ENCODE results near the gene SLC66A2.
"Not testable (repeated sequence)": the region's sequence is repeated elsewhere in the genome, so short reads cannot be mapped to it uniquely, and the experiment has no call there.

The SLC66A2 gene

DNA sequence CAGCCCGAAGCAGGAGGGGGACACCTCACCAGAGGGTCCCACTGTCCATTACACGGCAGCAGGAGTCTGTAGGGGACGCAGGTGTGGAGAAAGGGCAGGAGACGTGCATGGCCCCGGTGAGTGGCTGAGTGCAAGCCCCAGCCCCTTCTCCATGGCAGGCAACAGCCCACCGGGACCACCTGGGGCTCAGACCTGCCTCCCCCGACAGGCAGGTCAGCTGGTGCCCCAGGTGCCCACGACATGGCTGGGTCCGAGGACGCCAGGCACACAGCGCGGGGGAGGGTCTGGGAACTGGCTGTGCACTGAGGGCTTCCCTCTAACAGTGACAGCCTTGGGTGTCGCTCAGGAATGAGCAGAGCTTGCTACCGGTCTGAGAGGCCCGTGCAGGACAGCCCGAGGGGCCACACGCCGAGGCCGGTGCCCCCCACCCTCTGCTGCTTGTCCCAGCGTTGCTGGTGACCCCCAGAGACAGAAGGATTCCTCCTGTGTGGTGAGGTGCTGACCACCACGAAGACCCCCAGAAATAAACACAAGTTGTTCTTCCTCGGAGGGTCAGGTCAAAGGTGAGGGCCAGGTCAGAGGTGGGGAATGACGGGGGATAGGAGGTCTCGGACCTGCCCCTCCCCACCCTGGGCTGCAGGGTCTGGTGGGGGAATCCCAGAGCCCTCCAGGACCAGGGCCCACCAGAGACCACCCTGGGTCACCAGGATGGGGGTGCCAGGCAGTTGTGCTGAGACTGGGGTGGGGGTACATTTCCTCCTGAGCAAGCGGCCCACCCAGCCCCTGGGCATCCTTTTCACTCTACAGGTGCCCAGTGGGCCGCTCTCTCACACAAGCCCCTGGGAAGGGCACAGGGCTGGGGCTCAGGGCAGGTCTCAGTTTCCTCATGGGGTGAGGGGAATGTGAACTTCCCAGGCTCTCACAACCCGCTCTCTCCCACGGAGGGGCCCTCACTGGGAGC, 50.6 kb downstream of the SLC66A2 start:
- DNase-seq: no peak

- DNase-seq: no peak
These were observed 51.6 kb downstream of the SLC66A2 start for GRCh38 chr18:79899609-79900445.

- no peak for DNase-seq
These were observed 52.4 kb downstream of the SLC66A2 start for GRCh38 chr18:79898952-79899608.

GRCh38 chr18:79897940-79898625, 53.4 kb downstream of the SLC66A2 start:
- DNase-seq: no peak

DNA sequence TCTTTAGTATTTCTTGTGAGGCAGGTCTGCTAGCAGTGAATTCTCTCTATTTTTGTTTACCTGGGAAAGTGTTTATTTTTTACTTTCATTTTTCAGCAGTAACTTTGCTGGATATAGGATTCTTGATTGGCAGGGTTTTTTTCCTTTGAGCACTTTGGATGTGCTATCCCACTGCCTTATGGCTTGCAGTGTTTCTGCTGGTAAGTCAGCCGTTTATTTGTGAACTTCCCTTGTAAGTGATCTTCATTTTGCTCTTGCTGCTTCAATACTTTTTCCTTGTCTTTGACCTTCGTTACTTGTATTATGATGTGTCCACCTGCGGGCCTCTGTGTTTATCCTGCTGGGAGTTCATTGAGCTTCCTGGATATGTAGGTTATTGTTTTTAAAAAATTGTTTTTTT, 54.7 kb downstream of the SLC66A2 start:
- no peak for DNase-seq

- DNase-seq: no peak
These were observed 60.8 kb downstream of the SLC66A2 start for GRCh38 chr18:79890674-79891073.

- DNase-seq: no peak
These were observed 61.9 kb downstream of the SLC66A2 start for GRCh38 chr18:79889569-79889968.

- no peak for DNase-seq
These were observed 63.4 kb downstream of the SLC66A2 start for GRCh38 chr18:79888016-79888415.

GRCh38 chr18:79887181-79888000, 64.1 kb downstream of the SLC66A2 start:
- DNase-seq: no peak

- no peak for DNase-seq
These were observed 66.3 kb downstream of the SLC66A2 start for GRCh38 chr18:79884963-79885728.

DNA sequence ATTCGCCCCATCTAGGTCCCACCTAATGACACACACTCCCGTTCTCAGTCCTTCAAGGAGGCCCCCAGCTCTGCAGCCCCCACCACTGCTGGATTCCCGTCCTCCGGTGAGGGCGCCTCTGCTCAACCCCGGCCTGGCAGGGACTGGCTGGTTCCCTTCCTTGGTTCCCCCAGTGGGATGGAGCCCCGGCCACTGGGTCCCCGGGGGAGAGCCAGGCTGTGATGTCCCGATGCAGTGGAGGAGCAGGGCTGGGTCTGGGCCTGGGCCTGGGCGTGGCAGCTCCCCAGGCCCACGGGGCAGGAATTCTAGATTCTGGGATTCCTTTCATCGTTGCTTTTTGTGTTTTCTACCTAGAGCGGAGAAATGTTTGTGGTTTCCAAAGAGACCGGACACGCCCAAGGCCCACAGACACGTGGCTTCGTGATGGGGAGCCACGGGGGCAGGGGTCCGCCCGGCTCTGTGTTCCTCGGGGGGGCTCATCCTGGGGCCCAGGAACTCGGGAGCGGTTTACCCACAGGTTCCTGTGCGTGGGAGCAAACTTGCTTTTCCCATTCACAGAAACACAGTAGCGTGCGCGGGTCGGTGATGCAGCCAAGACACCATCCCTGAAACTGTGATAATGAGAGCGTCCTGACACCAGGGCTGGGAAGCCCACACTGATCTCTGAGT, 67.0 kb downstream of the SLC66A2 start:
- no peak for DNase-seq

DNA sequence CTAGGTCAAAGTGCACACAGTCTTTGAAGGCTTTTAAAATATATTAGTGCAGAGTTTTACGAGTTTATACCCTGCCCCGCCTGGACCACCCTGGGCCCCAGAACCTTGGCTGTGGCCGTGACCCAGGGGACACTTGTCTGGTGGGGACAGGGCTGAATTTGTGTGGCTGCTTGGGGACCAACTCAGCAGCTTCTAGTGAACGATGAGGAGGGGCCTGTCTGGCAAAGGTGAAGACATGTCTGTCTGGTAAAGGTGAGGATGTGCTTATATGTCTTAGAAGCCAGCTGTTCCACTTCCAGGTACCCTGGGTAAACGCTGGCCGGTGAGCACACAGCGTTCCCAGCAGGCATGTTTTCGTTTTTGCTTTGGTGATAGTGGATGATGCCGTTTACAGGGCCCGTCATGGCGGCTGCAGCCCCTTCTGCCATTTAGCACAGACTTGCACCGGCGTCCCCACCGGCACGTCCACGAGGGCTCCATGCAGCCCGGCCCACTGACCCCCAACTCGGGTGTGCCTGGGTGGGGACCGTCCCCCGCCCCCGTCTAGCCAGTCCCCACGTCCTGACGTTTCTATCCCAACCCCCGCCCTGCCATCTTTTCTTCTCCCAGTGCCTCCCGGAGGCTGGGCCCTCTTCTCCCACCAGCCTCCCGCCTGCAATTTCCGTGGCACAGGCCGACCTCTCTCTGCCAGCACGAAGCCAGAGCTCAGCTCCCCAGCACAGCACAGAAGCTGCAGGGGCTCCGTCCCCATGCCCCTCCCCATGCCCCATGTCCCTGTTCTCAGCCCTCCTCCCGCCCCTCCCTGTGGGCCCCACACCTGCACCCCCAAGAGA, 67.8 kb downstream of the SLC66A2 start:
- no peak for DNase-seq

- DNase-seq: no peak
These were observed 68.8 kb downstream of the SLC66A2 start for GRCh38 chr18:79882522-79883241.

GRCh38 chr18:79881695-79882094, 69.8 kb downstream of the SLC66A2 start:
- DNase-seq: no peak

DNA sequence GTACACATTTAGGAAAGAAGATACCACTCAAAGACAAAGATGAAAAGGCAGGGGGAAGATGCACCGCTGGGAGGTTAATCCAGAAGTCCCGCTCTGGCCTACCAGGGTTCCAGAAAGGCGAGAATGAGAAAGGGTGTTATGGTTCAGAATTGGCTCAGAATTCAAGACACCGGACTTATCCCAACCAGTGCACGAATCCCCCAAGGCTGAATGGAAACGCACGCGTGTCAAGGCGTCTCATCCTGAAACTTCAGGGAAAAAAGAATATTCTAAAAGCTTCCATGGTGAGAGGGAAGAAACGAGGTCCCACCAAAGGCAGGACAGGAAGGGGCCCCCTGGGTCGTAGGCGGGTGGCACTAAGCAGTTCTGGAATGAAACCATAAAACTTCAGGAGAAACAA, 71.9 kb downstream of the SLC66A2 start:
- no peak for DNase-seq

DNA sequence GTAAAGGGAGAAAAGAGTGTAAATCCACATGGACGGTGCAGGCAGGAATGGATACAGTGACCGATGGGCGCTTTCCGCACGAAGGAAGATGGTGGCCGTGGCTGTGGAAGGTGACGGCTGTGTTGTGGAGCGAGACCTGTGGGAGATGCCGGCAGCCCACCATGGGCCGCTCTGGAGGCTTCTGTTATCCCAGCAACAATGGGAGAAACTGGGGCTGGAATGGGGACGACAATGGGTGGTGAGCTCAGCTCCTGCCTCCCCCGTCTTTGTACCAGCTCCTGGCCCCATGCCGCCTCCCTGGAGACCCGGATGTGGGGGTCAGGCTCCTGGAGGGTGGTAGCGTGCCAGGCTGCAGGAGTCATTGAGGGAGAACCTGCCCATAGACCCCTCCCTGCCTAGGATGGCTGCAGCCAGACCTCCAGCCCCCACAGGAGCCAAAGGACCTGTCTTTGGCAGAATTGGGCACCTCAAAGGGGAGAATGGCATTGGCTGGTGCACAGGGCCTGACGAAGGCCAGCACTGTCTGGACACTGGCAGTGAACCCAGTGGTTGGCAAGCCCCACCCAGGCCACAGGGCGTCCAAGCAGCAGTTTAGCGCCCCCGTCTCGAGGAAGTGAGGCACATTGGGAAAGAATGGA, 72.6 kb downstream of the SLC66A2 start:
- DNase-seq: no peak

GRCh38 chr18:79878246-79878645, 73.2 kb downstream of the SLC66A2 start:
- not testable (repeated sequence) for DNase-seq

Measured in NCI-H510A (cell line).